Measurements from ENCODE around the gene KCNJ5.

The KCNJ5 gene

GRCh38 chr11:128890543-128891368 is at the start of gene KCNJ5:
TSS of gene KCNJ5 (plus strand) at chr11:128891356. CDS start at chr11:128911274, 19,918 bp downstream.
- DNase-seq (ENCODE audit: low spot score) = no peak

DNA sequence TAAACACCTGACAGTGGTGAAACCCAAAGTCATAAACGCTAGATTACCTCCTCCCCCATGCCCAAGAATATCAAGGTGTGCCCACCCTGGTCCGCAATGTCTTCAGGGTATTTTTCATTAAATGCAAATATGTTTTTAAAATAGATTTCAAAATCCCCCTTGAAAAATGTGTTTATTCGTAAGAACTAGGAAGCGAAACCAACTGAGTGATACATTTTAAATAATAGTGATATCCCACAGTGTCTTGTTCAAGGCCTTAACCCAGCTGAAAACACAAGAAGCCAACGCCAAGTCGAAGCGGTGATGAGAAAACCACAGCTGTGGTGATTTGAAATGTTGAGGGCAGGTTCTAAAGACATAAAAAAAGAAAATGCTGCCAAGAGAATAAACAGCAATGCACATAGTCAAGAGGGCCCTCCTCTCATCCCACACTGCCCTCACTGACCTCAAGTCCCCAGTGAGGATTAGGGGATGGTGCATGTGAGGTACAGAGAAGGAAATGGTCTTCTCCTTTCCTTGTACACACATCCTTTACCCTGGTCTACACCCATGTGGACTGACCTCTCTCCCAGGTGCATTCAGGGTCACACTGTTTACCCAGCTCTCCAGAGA is 49.6 kb upstream of the KCNJ5 start:
- DNase-seq (ENCODE audit: low spot score) = peak; percentile 12

DNA sequence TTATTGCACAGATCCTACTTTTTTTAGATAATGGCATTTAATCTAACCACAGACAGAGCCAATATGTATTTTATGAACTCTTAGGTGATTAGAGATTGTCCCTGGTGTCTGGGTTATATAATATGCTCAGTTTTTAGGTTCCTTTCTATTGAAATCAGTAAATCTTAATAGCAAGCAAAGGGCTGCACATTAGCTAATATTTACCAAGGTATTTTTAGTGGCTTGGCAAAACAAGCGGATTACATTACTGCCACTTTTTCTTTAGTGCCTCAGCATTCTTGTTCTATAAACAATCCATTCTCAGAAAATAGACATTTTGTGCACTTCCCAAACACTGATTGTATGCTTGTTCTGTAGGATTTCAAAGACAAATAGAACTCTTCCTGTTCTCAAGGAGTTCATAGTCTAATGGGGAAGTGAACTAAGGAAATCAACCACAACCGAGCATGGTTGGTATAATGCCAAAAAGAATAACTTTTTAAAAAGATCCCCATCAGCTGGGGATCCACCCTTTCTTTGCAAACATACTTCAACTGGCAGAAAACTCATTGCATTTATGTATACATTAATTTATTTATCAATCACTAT is 47.9 kb upstream of the KCNJ5 start:
- DNase-seq (ENCODE audit: low spot score) = no peak

- DNase-seq (ENCODE audit: low spot score) = peak; percentile 48
These were observed 45.8 kb upstream of the KCNJ5 start for GRCh38 chr11:128845334-128845780.

DNA sequence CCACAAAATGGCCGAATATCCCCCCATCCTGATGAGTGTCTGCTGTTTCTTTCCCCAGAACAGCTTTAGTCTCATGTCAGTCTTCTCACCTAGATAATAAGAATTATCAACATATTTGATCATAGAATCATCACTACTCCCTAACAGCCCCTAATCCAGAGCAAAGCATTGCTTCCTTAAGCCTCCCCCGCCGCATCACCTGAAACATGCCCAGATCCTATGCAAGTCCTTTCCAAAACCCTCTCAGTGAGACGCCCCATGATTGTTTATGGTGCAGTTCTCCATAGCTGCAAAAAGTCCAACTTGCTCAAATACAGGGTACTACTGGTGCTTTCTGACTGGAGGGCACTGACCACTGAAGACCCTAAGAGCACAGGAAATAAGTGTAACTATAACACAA is 44.2 kb upstream of the KCNJ5 start:
- no peak for DNase-seq (ENCODE audit: low spot score)

- DNase-seq (ENCODE audit: low spot score) = peak; percentile 69
These were observed 42.2 kb upstream of the KCNJ5 start for GRCh38 chr11:128848815-128849455.

GRCh38 chr11:128852327-128853023 is 38.7 kb upstream of the KCNJ5 start:
- DNase-seq (ENCODE audit: low spot score) = no peak

DNA sequence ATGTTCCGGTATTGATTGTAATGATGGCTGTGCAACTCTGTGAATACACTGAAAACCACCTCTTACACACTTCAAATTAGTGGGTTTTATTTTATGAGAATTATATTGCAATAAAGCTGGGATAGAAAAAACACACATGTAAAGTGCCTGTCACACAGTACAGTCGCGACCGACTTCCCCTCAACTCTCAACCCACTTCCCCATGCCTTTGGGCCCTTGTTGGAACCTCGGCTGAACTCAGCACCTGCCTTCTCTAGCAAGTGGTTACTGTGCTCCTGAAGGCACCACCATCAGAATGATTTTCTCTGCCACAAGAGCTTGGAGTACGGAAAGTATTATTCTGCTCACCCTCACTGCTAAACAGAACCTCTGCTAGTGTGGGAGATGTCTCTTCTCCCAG is 37.6 kb upstream of the KCNJ5 start:
- no peak for DNase-seq (ENCODE audit: low spot score)

DNA sequence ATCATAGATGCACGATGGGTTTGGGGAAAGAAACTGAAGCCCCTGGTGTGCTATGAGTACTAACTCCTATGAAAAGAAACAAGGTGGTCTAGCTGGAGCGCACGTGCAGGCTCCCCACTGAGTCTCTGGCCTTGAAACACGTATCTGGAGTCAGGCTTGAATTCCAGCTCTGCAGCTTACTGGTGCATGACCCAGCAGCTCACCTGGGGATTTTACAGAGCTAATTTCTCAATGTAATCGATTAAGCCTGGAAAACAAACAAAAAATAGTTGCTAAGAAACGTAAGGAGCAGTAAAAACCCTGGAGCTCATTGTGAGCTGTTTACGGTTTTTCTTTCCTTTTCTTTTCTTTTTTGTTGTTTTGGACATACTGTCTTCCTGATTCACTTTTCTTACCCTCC is 36.3 kb upstream of the KCNJ5 start:
- no peak for DNase-seq (ENCODE audit: low spot score)

DNA sequence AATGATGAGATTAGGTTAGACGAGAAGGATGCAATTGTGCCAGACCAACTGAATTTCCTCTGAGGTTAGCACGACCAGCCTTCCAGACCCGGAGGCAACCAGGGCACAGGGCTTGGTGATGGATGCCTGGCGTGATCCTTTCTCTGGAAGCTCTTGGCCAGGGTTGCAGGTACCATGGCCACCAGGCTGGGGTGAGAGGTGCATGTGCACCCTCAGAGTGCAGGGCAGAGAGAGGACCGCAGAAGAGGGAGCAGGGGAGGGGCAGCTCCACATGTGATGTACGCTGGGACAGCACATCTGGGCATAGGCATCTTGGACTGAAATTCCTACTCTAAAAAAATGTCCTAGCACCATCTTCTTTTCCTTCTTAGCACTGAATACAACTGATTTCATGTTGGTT is 34.9 kb upstream of the KCNJ5 start:
- no peak for DNase-seq (ENCODE audit: low spot score)

GRCh38 chr11:128857341-128857740 is 33.8 kb upstream of the KCNJ5 start:
- no peak for DNase-seq (ENCODE audit: low spot score)

- peak; percentile 74 for DNase-seq (ENCODE audit: low spot score)
These were observed 31.4 kb upstream of the KCNJ5 start for GRCh38 chr11:128859563-128860441.

GRCh38 chr11:128860571-128861361 is 30.4 kb upstream of the KCNJ5 start:
- DNase-seq (ENCODE audit: low spot score) = no peak

GRCh38 chr11:128862406-128862805 is 28.8 kb upstream of the KCNJ5 start:
- DNase-seq (ENCODE audit: low spot score) = no peak

DNA sequence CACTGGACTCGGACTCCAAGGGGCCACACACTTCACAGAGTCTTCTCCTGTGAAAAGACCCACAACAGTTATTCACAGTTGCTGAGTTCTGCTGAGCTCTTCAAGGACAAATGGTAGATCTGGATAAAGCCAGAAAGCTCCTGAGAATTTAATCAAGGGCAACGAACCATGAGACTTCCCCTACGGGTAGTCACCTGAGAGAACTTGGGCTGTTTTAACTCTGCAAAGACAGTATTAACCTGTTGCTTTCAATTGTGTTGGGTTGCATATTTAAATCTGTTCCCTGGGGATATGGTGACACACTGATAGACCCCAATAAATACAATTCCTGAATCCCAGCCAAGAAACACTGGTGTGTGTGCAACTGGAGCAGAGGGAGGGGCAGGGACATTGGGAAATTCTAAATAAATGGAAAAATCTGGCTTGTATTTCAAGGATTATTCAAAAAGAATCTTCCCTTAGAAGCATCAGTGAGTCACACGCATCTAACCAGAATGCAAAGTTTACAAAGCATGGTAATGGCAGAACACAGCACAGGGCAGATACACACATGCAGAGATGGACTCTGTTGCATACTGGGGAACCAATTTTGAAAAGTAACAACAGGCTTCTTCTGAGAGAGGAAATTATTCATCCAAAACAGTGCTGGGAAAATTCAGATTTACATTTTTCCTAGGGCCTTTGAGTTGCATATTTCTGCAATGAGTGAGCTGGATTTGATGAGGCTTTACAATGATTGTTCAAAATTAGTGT is 28.1 kb upstream of the KCNJ5 start:
- no peak for DNase-seq (ENCODE audit: low spot score)

- DNase-seq (ENCODE audit: low spot score) = no peak
These were observed 25.7 kb upstream of the KCNJ5 start for GRCh38 chr11:128865490-128865889.

DNA sequence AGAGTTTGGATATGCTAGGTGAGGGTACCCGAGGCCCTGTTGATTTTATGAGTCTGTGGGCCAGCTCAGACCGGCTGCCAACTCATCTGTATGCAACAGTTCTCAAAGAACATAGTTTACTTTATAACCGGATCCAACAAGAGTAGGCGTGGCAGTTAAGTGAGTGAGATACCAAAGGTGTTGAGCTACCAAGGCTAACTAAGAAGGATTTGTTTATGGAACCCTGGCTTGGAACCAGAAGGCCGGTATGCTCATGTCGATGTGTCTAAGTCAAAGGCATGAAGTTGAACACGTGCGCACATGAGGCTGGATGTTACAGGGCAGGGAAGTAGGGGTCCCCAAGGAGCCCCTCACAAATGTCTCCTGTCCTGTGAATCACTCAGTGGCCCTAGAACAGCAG is 23.9 kb upstream of the KCNJ5 start, which contains the start of gene KCNJ1:
Gene KCNJ1 (minus strand): TSS at position 20 of the 400 bp plus-strand sequence. CDS start 27,053 bp downstream, outside the sequence.
- no peak for DNase-seq (ENCODE audit: low spot score)

GRCh38 chr11:128868841-128869671 is 22.1 kb upstream of the KCNJ5 start:
- DNase-seq (ENCODE audit: low spot score) = no peak

Data from CD4-positive, alpha-beta T cell treated with Interleukin-15 for 4 hours (primary cell).